ENCODE measurements around the gene COL23A1. TPM values are rescaled to one million over a fixed set of nuclear protein-coding genes. Genes with fewer than 3 reads are reported as not detected.

Gene COL23A1
- total and polyA plus RNA-seq, 5 donors from 2014 or later: not detected

GRCh38 chr5:178440181-178440580 lies 150.0 kb downstream of the COL23A1 start:
- H3K9me3 ChIP-seq (ENCODE audit: control insufficient read depth in 2 of 2, low read length in 2 of 2): no peaks in the 10 kb centered on the region
- Mint-ChIP-seq H3K27me3 (peaks cover 26% of the 10 kb centered on the region), H3K9me3 (no peaks in the 10 kb centered on the region), H3K27ac (peak overlapping the region in 1 of 3 donors; percentile 96), H3K36me3 (no peaks in the 10 kb centered on the region), H3K4me3 (no peak overlapping the region), H3K4me1 (peaks cover 0 to 2% (median 0%) of the 10 kb centered on the region in 4 donors)
- no peaks in the 10 kb centered on the region for H3K4me1 ChIP-seq (ENCODE audit: control insufficient read depth, insufficient read depth, low read length, poor library complexity, severe bottlenecking)
- no peak overlapping the region for H3K4me3 ChIP-seq (ENCODE audit: low read depth, low read length)
- no peaks in the 10 kb centered on the region for H3K36me3 ChIP-seq (ENCODE audit: control insufficient read depth, insufficient read depth, low read length)
- H3K27me3 ChIP-seq (ENCODE audit: control insufficient read depth, insufficient read depth, low read length): no peaks in the 10 kb centered on the region
- no peak overlapping the region for H3K27ac ChIP-seq (ENCODE audit: insufficient read depth, low read length, poor library complexity, severe bottlenecking)
- ATAC-seq (ENCODE audit: low read depth in 2 of 2) (no peak), DNase-seq (no peak)

- no peak overlapping the region for H3K27ac ChIP-seq (ENCODE audit: insufficient read depth, low read length, poor library complexity, severe bottlenecking)
- Mint-ChIP-seq H3K27me3 (peaks cover 23% of the 10 kb centered on the region), H3K9me3 (no peaks in the 10 kb centered on the region), H3K27ac (peak overlapping the region in 1 of 3 donors; percentile 96), H3K4me1 (peaks cover 0 to 2% (median 0%) of the 10 kb centered on the region in 4 donors), H3K4me3 (no peak overlapping the region), H3K36me3 (no peaks in the 10 kb centered on the region)
- H3K4me3 ChIP-seq (ENCODE audit: low read depth, low read length): no peak overlapping the region
- H3K9me3 ChIP-seq (ENCODE audit: control insufficient read depth in 2 of 2, low read length in 2 of 2): no peaks in the 10 kb centered on the region
- ATAC-seq (ENCODE audit: low read depth in 2 of 2) (no peak), DNase-seq (no peak)
- no peaks in the 10 kb centered on the region for H3K27me3 ChIP-seq (ENCODE audit: control insufficient read depth, insufficient read depth, low read length)
- H3K36me3 ChIP-seq (ENCODE audit: control insufficient read depth, insufficient read depth, low read length): no peaks in the 10 kb centered on the region
- H3K4me1 ChIP-seq (ENCODE audit: control insufficient read depth, insufficient read depth, low read length, poor library complexity, severe bottlenecking): no peaks in the 10 kb centered on the region
Measured at GRCh38 chr5:178439493-178440180, 150.6 kb downstream of the COL23A1 start.

- Histone ChIP-seq H3K9me3 (ENCODE audit: control insufficient read depth in 2 of 2, low read length in 2 of 2) (no peaks in the 10 kb centered on the region), H3K27me3 (ENCODE audit: control insufficient read depth, insufficient read depth, low read length) (no peaks in the 10 kb centered on the region), H3K4me3 (ENCODE audit: low read depth, low read length) (no peak overlapping the region), H3K4me1 (ENCODE audit: control insufficient read depth, insufficient read depth, low read length, poor library complexity, severe bottlenecking) (no peaks in the 10 kb centered on the region), H3K27ac (ENCODE audit: insufficient read depth, low read length, poor library complexity, severe bottlenecking) (no peak overlapping the region), H3K36me3 (ENCODE audit: control insufficient read depth, insufficient read depth, low read length) (no peaks in the 10 kb centered on the region)
- DNase-seq (no peak), ATAC-seq (ENCODE audit: low read depth in 2 of 2) (no peak)
- Mint-ChIP-seq H3K27me3 (peaks cover 15% of the 10 kb centered on the region), H3K4me1 (peaks cover 0 to 2% (median 0%) of the 10 kb centered on the region in 4 donors), H3K36me3 (no peaks in the 10 kb centered on the region), H3K9me3 (no peaks in the 10 kb centered on the region), H3K4me3 (no peak overlapping the region), H3K27ac (no peak overlapping the region)
Measured at GRCh38 chr5:178438796-178439195, 151.4 kb downstream of the COL23A1 start.

GRCh38 chr5:178437386-178438075 lies 152.7 kb downstream of the COL23A1 start:
- Histone ChIP-seq H3K36me3 (ENCODE audit: control insufficient read depth, insufficient read depth, low read length) (no peaks in the 10 kb centered on the region), H3K4me1 (ENCODE audit: control insufficient read depth, insufficient read depth, low read length, poor library complexity, severe bottlenecking) (no peaks in the 10 kb centered on the region), H3K27ac (ENCODE audit: insufficient read depth, low read length, poor library complexity, severe bottlenecking) (no peak overlapping the region), H3K4me3 (ENCODE audit: low read depth, low read length) (no peak overlapping the region), H3K27me3 (ENCODE audit: control insufficient read depth, insufficient read depth, low read length) (no peaks in the 10 kb centered on the region), H3K9me3 (ENCODE audit: control insufficient read depth in 2 of 2, low read length in 2 of 2) (no peaks in the 10 kb centered on the region)
- H3K27ac Mint-ChIP-seq: no peak overlapping the region
- no peaks in the 10 kb centered on the region for H3K36me3 Mint-ChIP-seq
- DNase-seq: no peak
- no peak for ATAC-seq (ENCODE audit: low read depth in 2 of 2)
- H3K27me3 Mint-ChIP-seq: peaks cover 14% of the 10 kb centered on the region
- H3K4me1 Mint-ChIP-seq: no peaks in the 10 kb centered on the region
- H3K9me3 Mint-ChIP-seq: no peaks in the 10 kb centered on the region
- no peak overlapping the region for H3K4me3 Mint-ChIP-seq

- Mint-ChIP-seq H3K36me3 (no peaks in the 10 kb centered on the region), H3K27me3 (peaks cover 14% of the 10 kb centered on the region), H3K27ac (no peak overlapping the region), H3K4me3 (no peak overlapping the region), H3K4me1 (no peaks in the 10 kb centered on the region), H3K9me3 (peaks cover 0 to 2% (median 0%) of the 10 kb centered on the region in 7 donors)
- Histone ChIP-seq H3K27ac (ENCODE audit: insufficient read depth, low read length, poor library complexity, severe bottlenecking) (no peak overlapping the region), H3K9me3 (ENCODE audit: control insufficient read depth in 2 of 2, low read length in 2 of 2) (no peaks in the 10 kb centered on the region), H3K4me3 (ENCODE audit: low read depth, low read length) (no peak overlapping the region), H3K27me3 (ENCODE audit: control insufficient read depth, insufficient read depth, low read length) (no peaks in the 10 kb centered on the region), H3K36me3 (ENCODE audit: control insufficient read depth, insufficient read depth, low read length) (no peaks in the 10 kb centered on the region), H3K4me1 (ENCODE audit: control insufficient read depth, insufficient read depth, low read length, poor library complexity, severe bottlenecking) (no peaks in the 10 kb centered on the region)
- DNase-seq: no peak
- ATAC-seq (ENCODE audit: low read depth in 2 of 2): no peak
Measured at GRCh38 chr5:178436326-178436940, 153.8 kb downstream of the COL23A1 start.

- peaks cover 0 to 2% (median 0%) of the 10 kb centered on the region in 7 donors for H3K9me3 Mint-ChIP-seq
- no peaks in the 10 kb centered on the region for H3K4me1 Mint-ChIP-seq
- ATAC-seq (ENCODE audit: low read depth in 2 of 2): no peak
- H3K4me1 ChIP-seq (ENCODE audit: control insufficient read depth, insufficient read depth, low read length, poor library complexity, severe bottlenecking): no peaks in the 10 kb centered on the region
- H3K9me3 ChIP-seq (ENCODE audit: control insufficient read depth in 2 of 2, low read length in 2 of 2): no peaks in the 10 kb centered on the region
- H3K4me3 Mint-ChIP-seq: no peak overlapping the region
- no peaks in the 10 kb centered on the region for H3K36me3 Mint-ChIP-seq
- H3K27me3 Mint-ChIP-seq: peaks cover 14% of the 10 kb centered on the region
- no peak for DNase-seq
- no peak overlapping the region for H3K27ac ChIP-seq (ENCODE audit: insufficient read depth, low read length, poor library complexity, severe bottlenecking)
- no peaks in the 10 kb centered on the region for H3K36me3 ChIP-seq (ENCODE audit: control insufficient read depth, insufficient read depth, low read length)
- H3K4me3 ChIP-seq (ENCODE audit: low read depth, low read length): no peak overlapping the region
- H3K27ac Mint-ChIP-seq: no peak overlapping the region
- H3K27me3 ChIP-seq (ENCODE audit: control insufficient read depth, insufficient read depth, low read length): no peaks in the 10 kb centered on the region
Measured at GRCh38 chr5:178435321-178436238, 154.6 kb downstream of the COL23A1 start.

- ATAC-seq (ENCODE audit: low read depth in 2 of 2): no peak
- H3K9me3 Mint-ChIP-seq: peaks cover 0 to 2% (median 0%) of the 10 kb centered on the region in 7 donors
- no peak for DNase-seq
Measured at GRCh38 chr5:178434851-178435250, 155.3 kb downstream of the COL23A1 start.

More at GRCh38 chr5:178434851-178435250, 155.3 kb downstream of the COL23A1 start:
- no peaks in the 10 kb centered on the region for H3K36me3 ChIP-seq (ENCODE audit: control insufficient read depth, insufficient read depth, low read length)
- no peaks in the 10 kb centered on the region for H3K4me1 ChIP-seq (ENCODE audit: control insufficient read depth, insufficient read depth, low read length, poor library complexity, severe bottlenecking)
- H3K4me3 ChIP-seq (ENCODE audit: low read depth, low read length): no peak overlapping the region
- Mint-ChIP-seq H3K4me1 (no peaks in the 10 kb centered on the region), H3K36me3 (no peaks in the 10 kb centered on the region), H3K27ac (no peak overlapping the region), H3K4me3 (no peak overlapping the region), H3K27me3 (peaks cover 14% of the 10 kb centered on the region)
- H3K27me3 ChIP-seq (ENCODE audit: control insufficient read depth, insufficient read depth, low read length): no peaks in the 10 kb centered on the region
- no peak overlapping the region for H3K27ac ChIP-seq (ENCODE audit: insufficient read depth, low read length, poor library complexity, severe bottlenecking)
- H3K9me3 ChIP-seq (ENCODE audit: control insufficient read depth in 2 of 2, low read length in 2 of 2): no peaks in the 10 kb centered on the region

Measured in CD4-positive, CD25-positive, alpha-beta regulatory T cell (primary cell).